Esophagus muscularis mucosa (tissue), 4 donors: ENCODE measurements around the gene PYHIN1. TPM values are rescaled to one million over a fixed set of nuclear protein-coding genes. Genes with fewer than 3 reads are reported as not detected.

Experiments
- DNase-seq: peaks from one replicate; pipeline ENCODE4 v3.0.0-alpha.2; 2017; ENCODE audit errors: extremely low spot score
- H3K27ac ChIP-seq, 4 donors: fragments of 200-600 bp; sonication (generic); replicated peaks in 1 of 4; 1 replicate in 3 of 4; 2 replicates in 1 of 4; pipeline ENCODE4 v1.5.1; 2016 to 2019; ENCODE audit warnings: mild to moderate bottlenecking in 1 of 4
- H3K27me3 ChIP-seq, 4 donors: fragments of 200-600 bp; sonication (generic); one replicate each; pipeline versions ENCODE4 v1.5.1 to v1.6.0; 2016 to 2019
- H3K36me3 ChIP-seq, 4 donors: fragments of 200-600 bp; sonication (generic); one replicate each; pipeline ENCODE4 v1.5.1; 2016 to 2019
- H3K4me1 ChIP-seq, 4 donors: fragments of 200-600 bp; sonication (generic); one replicate each; pipeline ENCODE4 v1.5.1; 2016 to 2019
- H3K4me3 ChIP-seq, 4 donors: fragments of 200-600 bp; sonication (generic); 1 replicate in 2 of 4; 2 replicates in 2 of 4; pipeline ENCODE4 v1.5.1; 2016 to 2019; ENCODE audit warnings: mild to moderate bottlenecking in 4 of 4, moderate library complexity in 1 of 4
- H3K9me3 ChIP-seq, 4 donors: fragments of 200-600 bp; sonication (generic); 1 replicate in 3 of 4; 2 replicates in 1 of 4; pipeline ENCODE4 v1.5.1; 2016 to 2019
- EP300 ChIP-seq: sonication (generic); formaldehyde crosslinking; IDR thresholded peaks from one replicate; pipeline ENCODE4 v1.6.1; 2017; ENCODE audit warnings: antibody characterized with exemption
- POLR2A ChIP-seq: fragments of 450-650 bp; IDR thresholded peaks from one replicate; pipeline ENCODE4 v1.6.1; 2017; ENCODE audit warnings: antibody characterized with exemption, moderate library complexity, mild to moderate bottlenecking, low read depth
- POLR2AphosphoS5 ChIP-seq, 2 donors: sonication (generic); formaldehyde crosslinking; IDR thresholded peaks; one replicate each; pipeline ENCODE4 v1.6.1; 2017; ENCODE audit warnings: antibody characterized with exemption in 2 of 2
- WGBS: methylation state at CpG from one replicate; pipeline ENCODE4 v1.1.5; 2018; 5-methylcytosine and 5-hydroxymethylcytosine counted together
- intact Hi-C: fragments of 100-400 bp; cut with DNase I; formaldehyde crosslinking; loops from one replicate; pipeline ENCODE4 v1.15.1; 2023
- total RNA-seq, 4 donors: library from RNA; depleted of rRNA; stranded (reverse); fragments of >200 nt; gene quantifications; one replicate each; pipeline versions ENCODE4 v1.1.0 to v1.2.1, GENCODE V29; 2016
- TF ChIP-seq, protein P1 (sequence below), 3 experiments: fragments of 200-600 bp in 2 of 3; fragments of 450-650 bp in 1 of 3; sonication (generic) in 2 of 3; IDR thresholded peaks; one replicate each; pipeline ENCODE4 v1.5.1; 2017 to 2019; ENCODE audit warnings: antibody characterized with exemption in 3 of 3, mild to moderate bottlenecking in 2 of 3, moderate library complexity in 1 of 3

PYHIN1 gene
- total RNA-seq, 4 donors from 2014 or later: 1.2 to 1.3 TPM; not detected in 2

GRCh38 chr1:158941317-158941716 lies 10.0 kb downstream of the PYHIN1 start:
- no peaks in the 10 kb centered on the region for H3K4me1 ChIP-seq
- H3K27me3 ChIP-seq: peaks cover 0 to 3% (median 0%) of the 10 kb centered on the region in 4 donors
- no peak overlapping the region for H3K4me3 ChIP-seq
- H3K9me3 ChIP-seq: no peaks in the 10 kb centered on the region
- H3K27ac ChIP-seq: no peak overlapping the region
- no peaks in the 10 kb centered on the region for H3K36me3 ChIP-seq
- intact Hi-C loops: no loop called here
- DNase-seq: no peak
- 81% methylated on average over 1 of the region's 1 CpG for WGBS
- TF ChIP-seq POLR2AphosphoS5 (IDR thresholded peaks at IDR 0.05) (no peak), POLR2A (no peak), EP300 (no peak)
- TF ChIP-seq, protein P1, sequence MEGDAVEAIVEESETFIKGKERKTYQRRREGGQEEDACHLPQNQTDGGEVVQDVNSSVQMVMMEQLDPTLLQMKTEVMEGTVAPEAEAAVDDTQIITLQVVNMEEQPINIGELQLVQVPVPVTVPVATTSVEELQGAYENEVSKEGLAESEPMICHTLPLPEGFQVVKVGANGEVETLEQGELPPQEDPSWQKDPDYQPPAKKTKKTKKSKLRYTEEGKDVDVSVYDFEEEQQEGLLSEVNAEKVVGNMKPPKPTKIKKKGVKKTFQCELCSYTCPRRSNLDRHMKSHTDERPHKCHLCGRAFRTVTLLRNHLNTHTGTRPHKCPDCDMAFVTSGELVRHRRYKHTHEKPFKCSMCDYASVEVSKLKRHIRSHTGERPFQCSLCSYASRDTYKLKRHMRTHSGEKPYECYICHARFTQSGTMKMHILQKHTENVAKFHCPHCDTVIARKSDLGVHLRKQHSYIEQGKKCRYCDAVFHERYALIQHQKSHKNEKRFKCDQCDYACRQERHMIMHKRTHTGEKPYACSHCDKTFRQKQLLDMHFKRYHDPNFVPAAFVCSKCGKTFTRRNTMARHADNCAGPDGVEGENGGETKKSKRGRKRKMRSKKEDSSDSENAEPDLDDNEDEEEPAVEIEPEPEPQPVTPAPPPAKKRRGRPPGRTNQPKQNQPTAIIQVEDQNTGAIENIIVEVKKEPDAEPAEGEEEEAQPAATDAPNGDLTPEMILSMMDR (IDR thresholded peaks at IDR 0.05): no peak

- Histone ChIP-seq H3K4me3 (no peak overlapping the region), H3K9me3 (no peaks in the 10 kb centered on the region), H3K27me3 (peaks cover 0 to 3% (median 0%) of the 10 kb centered on the region in 4 donors), H3K36me3 (no peaks in the 10 kb centered on the region), H3K4me1 (no peaks in the 10 kb centered on the region), H3K27ac (no peak overlapping the region)
- no peak for DNase-seq
- no peak for TF ChIP-seq EP300
- intact Hi-C loops: no loop called here
- 85% methylated on average over 2 of the region's 2 CpGs for WGBS
Measured at GRCh38 chr1:158942490-158942889, 11.1 kb downstream of the PYHIN1 start.

DNA sequence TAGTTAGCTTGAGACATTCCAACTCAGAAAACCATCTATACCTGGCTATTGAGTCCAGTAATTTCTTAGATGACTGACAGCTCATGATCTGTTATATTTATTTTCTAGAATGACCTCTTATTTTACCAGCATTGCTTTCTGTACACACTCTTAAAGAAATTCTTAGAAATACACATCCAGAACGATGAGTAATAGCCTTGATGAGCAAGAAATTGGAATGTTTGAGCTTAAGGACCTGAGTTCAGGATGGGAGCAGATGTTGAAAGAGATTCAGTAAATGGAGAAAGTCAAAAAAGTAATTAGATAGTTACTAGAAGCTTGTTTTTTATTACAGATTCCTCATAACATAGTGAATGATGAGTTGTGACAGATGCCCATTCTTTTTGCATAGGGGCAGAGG lies 11.7 kb downstream of the PYHIN1 start:
- intact Hi-C loops: no loop called here
- 53% methylated on average over 1 of the region's 1 CpG for WGBS
- no peaks in the 10 kb centered on the region for H3K4me1 ChIP-seq

DNA sequence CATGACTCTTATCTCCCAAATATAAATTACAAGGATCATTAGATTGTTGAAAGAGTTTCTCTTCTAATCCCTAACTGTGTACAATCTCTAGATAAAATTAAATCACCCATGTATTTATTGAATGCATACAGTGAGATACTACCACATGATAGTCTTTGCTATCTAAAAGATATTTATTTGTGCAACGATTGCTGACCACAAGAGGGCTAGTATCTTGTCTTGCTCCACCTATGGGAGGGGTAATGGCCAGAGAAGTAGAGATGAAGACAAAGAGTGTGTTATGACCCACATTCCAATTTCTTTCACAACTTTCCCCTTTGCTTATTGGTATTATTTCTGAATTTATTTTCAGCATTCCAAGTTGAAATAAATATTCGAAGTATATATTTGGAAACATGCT lies 13.7 kb downstream of the PYHIN1 start:
- Histone ChIP-seq H3K4me1 (no peaks in the 10 kb centered on the region), H3K27ac (no peak overlapping the region), H3K9me3 (no peaks in the 10 kb centered on the region), H3K36me3 (no peaks in the 10 kb centered on the region), H3K4me3 (no peak overlapping the region), H3K27me3 (peaks cover 0 to 3% (median 0%) of the 10 kb centered on the region in 4 donors)
- TF ChIP-seq, protein P1 (IDR thresholded peaks at IDR 0.05): no peak
- TF ChIP-seq EP300 (no peak), POLR2A (no peak), POLR2AphosphoS5 (IDR thresholded peaks at IDR 0.05) (no peak)
- 74% methylated on average over 2 of the region's 2 CpGs for WGBS
- intact Hi-C loops: no loop called here
- no peak for DNase-seq

More for the DNA sequence above, 11.7 kb downstream of the PYHIN1 start:
- TF ChIP-seq, protein P1 (IDR thresholded peaks at IDR 0.05): no peak
- TF ChIP-seq EP300 (no peak), POLR2AphosphoS5 (IDR thresholded peaks at IDR 0.05) (no peak), POLR2A (no peak)
- Histone ChIP-seq H3K4me3 (no peak overlapping the region), H3K36me3 (no peaks in the 10 kb centered on the region), H3K27me3 (peaks cover 0 to 3% (median 0%) of the 10 kb centered on the region in 4 donors), H3K9me3 (no peaks in the 10 kb centered on the region), H3K27ac (no peak overlapping the region)
- DNase-seq: no peak

GRCh38 chr1:158946785-158947184 lies 15.4 kb downstream of the PYHIN1 start:
- TF ChIP-seq EP300 (no peak), POLR2A (no peak), POLR2AphosphoS5 (IDR thresholded peaks at IDR 0.05) (no peak)
- TF ChIP-seq, protein P1 (IDR thresholded peaks at IDR 0.05): no peak
- H3K36me3 ChIP-seq: no peaks in the 10 kb centered on the region
- intact Hi-C loops: no loop called here
- no peak overlapping the region for H3K27ac ChIP-seq
- no peak overlapping the region for H3K4me3 ChIP-seq
- no peaks in the 10 kb centered on the region for H3K4me1 ChIP-seq
- H3K27me3 ChIP-seq: peaks cover 0 to 3% (median 0%) of the 10 kb centered on the region in 4 donors
- H3K9me3 ChIP-seq: no peaks in the 10 kb centered on the region
- DNase-seq: no peak
